Fibroblast of mammary gland (primary cell): ENCODE data around the gene SCPEP1.

ENCODE experiments used
- DNase-seq: peaks from one replicate; pipeline ENCODE4 v3.0.0-alpha.2; 2010; ENCODE audit warnings: low read depth
- H3K4me3 ChIP-seq: 2 replicates; pipeline ENCODE4 v1.5.1; 2011; ENCODE audit warnings: low read depth, mild to moderate bottlenecking, low read length, moderate library complexity; ENCODE audit not compliant: control insufficient read depth
- CTCF ChIP-seq: conservative IDR thresholded peaks from 2 replicates; pipeline ENCODE4 v1.5.1; 2011; ENCODE audit warnings: low read depth, low read length, inconsistent platforms; ENCODE audit not compliant: control insufficient read depth, insufficient read depth

SCPEP1 gene, protein sequence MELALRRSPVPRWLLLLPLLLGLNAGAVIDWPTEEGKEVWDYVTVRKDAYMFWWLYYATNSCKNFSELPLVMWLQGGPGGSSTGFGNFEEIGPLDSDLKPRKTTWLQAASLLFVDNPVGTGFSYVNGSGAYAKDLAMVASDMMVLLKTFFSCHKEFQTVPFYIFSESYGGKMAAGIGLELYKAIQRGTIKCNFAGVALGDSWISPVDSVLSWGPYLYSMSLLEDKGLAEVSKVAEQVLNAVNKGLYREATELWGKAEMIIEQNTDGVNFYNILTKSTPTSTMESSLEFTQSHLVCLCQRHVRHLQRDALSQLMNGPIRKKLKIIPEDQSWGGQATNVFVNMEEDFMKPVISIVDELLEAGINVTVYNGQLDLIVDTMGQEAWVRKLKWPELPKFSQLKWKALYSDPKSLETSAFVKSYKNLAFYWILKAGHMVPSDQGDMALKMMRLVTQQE

DNA sequence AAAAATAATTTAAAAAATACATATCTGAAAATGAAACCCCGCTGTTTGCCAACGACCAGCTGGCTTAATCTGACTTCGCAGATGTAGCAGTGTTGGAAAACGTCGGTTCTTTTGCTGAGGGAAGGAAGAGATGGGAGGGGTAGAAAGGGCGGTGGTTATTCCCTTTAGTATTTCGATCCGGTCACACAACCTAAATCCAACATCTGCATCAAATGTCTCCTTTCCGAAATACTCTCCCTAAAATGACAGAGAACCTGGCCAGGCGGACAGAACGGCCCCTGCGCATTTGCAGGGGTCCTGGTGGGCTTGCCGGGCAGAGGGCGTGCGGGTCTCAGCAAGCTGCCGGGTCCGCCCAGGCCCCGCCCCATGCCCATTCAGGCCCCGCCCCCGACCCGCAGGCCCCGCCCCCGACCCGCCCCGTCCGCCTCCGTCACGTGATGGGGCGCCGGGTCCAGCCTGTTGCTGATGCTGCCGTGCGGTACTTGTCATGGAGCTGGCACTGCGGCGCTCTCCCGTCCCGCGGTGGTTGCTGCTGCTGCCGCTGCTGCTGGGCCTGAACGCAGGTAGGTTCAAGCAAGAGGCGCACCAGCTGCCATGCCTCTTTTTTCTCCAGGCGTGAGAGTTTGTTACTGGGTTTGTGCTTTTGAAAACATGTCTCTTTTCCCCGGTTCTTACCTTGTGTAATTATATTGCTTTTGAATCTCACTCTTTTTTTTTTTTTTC, at the start of gene SCPEP1:
SCPEP1 (plus strand) TSS at position 459 of the 723 bp plus-strand sequence; CDS start at position 488, 29 bp downstream.
- no peak for TF ChIP-seq CTCF
- peak; percentile 68 for DNase-seq
- H3K4me3 ChIP-seq: peak within 1 kb of the TSS; percentile 84

DNA sequence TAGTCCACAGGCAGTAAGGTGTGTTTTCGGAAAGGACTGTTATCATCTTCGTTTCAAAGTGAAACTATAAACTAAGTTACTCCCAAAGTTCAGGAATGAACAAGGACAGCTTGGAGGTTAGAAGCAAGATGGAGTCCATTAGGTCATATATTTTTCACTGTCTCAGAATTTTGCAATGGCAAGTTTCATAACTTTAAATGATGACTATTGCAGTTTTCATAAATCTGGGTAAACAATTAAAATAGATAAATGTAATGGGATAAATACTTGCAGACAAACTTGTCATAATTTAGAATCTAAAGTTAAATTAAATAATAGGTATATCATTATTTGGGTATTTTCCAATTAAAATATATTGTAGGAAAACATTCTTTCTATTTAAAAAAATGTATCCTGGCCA, 49.3 kb upstream of the SCPEP1 start:
- DNase-seq: no peak
- H3K4me3 ChIP-seq: no peak overlapping the region
- TF ChIP-seq CTCF: no peak

GRCh38 chr17:56929362-56929969, 48.5 kb upstream of the SCPEP1 start:
- DNase-seq: peak; percentile 40
- TF ChIP-seq CTCF: no peak
- no peak overlapping the region for H3K4me3 ChIP-seq

GRCh38 chr17:56930739-56931337, 47.1 kb upstream of the SCPEP1 start:
- TF ChIP-seq CTCF: no peak
- H3K4me3 ChIP-seq: no peak overlapping the region
- DNase-seq: no peak

- DNase-seq: no peak
- TF ChIP-seq CTCF: no peak
- H3K4me3 ChIP-seq: no peak overlapping the region
Observed at GRCh38 chr17:56933151-56933745, 44.7 kb upstream of the SCPEP1 start.

DNA sequence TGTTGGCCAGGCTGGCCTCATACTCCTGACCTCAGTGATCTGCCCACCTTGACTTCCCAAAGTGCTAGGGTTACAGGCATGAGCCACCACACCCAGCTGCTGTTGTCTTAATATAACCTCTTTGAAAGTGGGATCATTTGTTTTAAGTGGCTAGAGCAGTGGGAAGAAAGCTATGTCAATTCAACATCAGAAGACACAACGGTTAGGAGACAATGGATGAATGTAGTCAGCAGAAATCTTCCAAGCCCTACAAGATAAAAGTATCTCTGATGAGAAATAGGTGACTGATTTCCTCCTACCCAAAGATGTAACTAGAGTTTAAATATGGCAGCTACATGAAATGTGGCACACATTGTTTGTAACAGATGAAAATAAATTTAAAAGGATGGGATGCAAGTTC, 44.1 kb upstream of the SCPEP1 start:
- no peak for DNase-seq
- TF ChIP-seq CTCF: no peak
- no peak overlapping the region for H3K4me3 ChIP-seq
